Right lobe of liver (tissue), 6 donors: Measurements from ENCODE around the gene LCE5A. TPM values are rescaled to one million over a fixed set of nuclear protein-coding genes. Genes with fewer than 3 reads are reported as not detected.

Experiments used
- ATAC-seq, 4 donors: fragments of 200-7000 bp; cut with Tn5 transposase; one replicate each; pipeline ENCODE4 v1.9.1; 2020; ENCODE audit warnings: mild to moderate bottlenecking in 4 of 4, moderate library complexity in 4 of 4
- DNase-seq, 3 donors: peaks; one replicate each; pipeline ENCODE4 v3.0.0-alpha.2; 2020
- H3K27ac ChIP-seq, 3 donors: fragments of 200-600 bp; one replicate each; pipeline ENCODE4 v1.8.0; 2022
- H3K27me3 ChIP-seq, 2 donors: fragments of 200-600 bp; one replicate each; pipeline ENCODE4 v1.8.0; 2022
- H3K36me3 ChIP-seq, 4 donors: fragments of 200-600 bp; sonication (generic) in 1 of 4; one replicate each; pipeline versions ENCODE4 v1.5.1 to v1.8.0; 2017 to 2022; ENCODE audit warnings: control low read depth in 1 of 4
- H3K4me1 ChIP-seq, 4 donors: fragments of 200-600 bp; sonication (generic) in 1 of 4; one replicate each; pipeline versions ENCODE4 v1.5.1 to v1.8.0; 2017 to 2022; ENCODE audit warnings: control low read depth in 1 of 4
- H3K4me3 ChIP-seq, 3 donors: fragments of 200-600 bp; one replicate each; pipeline ENCODE4 v1.8.0; 2022
- H3K9me3 ChIP-seq, 4 donors: fragments of 200-600 bp; sonication (generic) in 1 of 4; one replicate each; pipeline versions ENCODE4 v1.5.1 to v1.8.0; 2017 to 2022; ENCODE audit warnings: control low read depth in 1 of 4
- POLR2A ChIP-seq: fragments of 450-650 bp; IDR thresholded peaks from one replicate; pipeline ENCODE4 v1.6.1; 2017; ENCODE audit warnings: antibody characterized with exemption, mild to moderate bottlenecking
- WGBS: methylation state at CpG from one replicate; pipeline ENCODE4 v1.1.6; 2018; ENCODE audit warnings: low coverage, low lambda C conversion rate; ENCODE audit not compliant: insufficient coverage; ENCODE audit errors: missing lambda C conversion rate; 5-methylcytosine and 5-hydroxymethylcytosine counted together
- intact Hi-C, 2 donors: fragments of 100-400 bp; cut with DNase I; formaldehyde crosslinking; loops; one replicate each; pipeline versions ENCODE4 v1.11.2 to v1.14.1; 2022
- total RNA-seq, 6 experiments: library from RNA; depleted of rRNA in 2 of 6; stranded (reverse); fragments of >200 nt in 2 of 6; fragmentation: NEBNext Ultra II Directional in 3 of 6; extraction: Animal tissue kit (Norgen Biotek cat#: 25700) in 3 of 6; gene quantifications; one replicate each; pipeline versions ENCODE4 v1.1.0 to v1.2.4, GENCODE V29; 2016 to 2023
- TF ChIP-seq, protein P1 (sequence below), 4 donors: fragments of 200-600 bp in 3 of 4; fragments of 450-650 bp in 1 of 4; IDR thresholded peaks; one replicate each; pipeline versions ENCODE4 v1.5.1 to v1.8.0; 2016 to 2022; ENCODE audit warnings: antibody characterized with exemption in 4 of 4, mild to moderate bottlenecking in 2 of 4
- donor health status: DM: no; HTN: yes; CAD: no.
- donor health status: DM: no; HTN: no; CAD: no.
- donor health status: DM: no; HTN: no; CAD: no.
- donor health status: DM: no; HTN: yes; CAD: no.
- donor health status: DM: no; HTN: yes; CAD: no.

Gene LCE5A
- total RNA-seq, 6 experiments from 2014 or later: not detected

DNA sequence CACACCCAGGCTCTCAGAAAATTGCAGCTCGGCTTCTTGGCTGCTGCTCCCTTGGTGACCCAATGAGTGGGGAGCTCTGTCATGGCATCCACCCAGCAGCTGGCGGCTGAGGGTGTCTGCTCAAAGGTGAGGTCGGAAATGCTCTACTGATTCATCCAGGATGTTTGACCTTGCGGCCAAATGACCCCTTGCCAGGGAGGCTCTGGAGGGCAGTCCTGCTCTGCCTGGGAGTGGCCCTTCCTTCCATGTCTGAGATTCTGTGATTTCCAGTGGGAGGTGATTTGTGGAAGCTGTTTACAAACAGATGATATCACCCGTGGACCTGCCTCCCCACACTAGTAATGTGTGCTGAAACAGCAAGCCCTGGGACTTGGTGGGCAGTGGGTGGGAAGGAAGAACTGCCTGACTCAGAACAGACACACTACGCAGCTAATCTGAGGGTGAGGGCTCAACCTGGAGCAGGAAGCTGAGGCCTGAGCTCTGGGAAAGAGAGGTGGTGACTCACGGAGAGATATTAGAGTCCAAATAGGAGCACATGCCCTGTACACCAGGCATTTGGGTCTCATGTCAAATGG, 6.7 kb downstream of the LCE5A start:
- peak in 2 of 3 donors; percentile 63 to 70 for DNase-seq
- TF ChIP-seq, protein P1, sequence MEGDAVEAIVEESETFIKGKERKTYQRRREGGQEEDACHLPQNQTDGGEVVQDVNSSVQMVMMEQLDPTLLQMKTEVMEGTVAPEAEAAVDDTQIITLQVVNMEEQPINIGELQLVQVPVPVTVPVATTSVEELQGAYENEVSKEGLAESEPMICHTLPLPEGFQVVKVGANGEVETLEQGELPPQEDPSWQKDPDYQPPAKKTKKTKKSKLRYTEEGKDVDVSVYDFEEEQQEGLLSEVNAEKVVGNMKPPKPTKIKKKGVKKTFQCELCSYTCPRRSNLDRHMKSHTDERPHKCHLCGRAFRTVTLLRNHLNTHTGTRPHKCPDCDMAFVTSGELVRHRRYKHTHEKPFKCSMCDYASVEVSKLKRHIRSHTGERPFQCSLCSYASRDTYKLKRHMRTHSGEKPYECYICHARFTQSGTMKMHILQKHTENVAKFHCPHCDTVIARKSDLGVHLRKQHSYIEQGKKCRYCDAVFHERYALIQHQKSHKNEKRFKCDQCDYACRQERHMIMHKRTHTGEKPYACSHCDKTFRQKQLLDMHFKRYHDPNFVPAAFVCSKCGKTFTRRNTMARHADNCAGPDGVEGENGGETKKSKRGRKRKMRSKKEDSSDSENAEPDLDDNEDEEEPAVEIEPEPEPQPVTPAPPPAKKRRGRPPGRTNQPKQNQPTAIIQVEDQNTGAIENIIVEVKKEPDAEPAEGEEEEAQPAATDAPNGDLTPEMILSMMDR (IDR thresholded peaks at IDR 0.05): no peak
- no peak for TF ChIP-seq POLR2A
- no peaks in the 10 kb centered on the region for H3K9me3 ChIP-seq
- H3K4me1 ChIP-seq: peaks cover 0 to 6% (median 0%) of the 10 kb centered on the region in 4 donors
- ATAC-seq: peak in 3 of 4 donors; percentile 61 to 90 (median 76)
- no peak overlapping the region for H3K4me3 ChIP-seq
- intact Hi-C loops: no loop called here
- no peak overlapping the region for H3K27ac ChIP-seq
- WGBS: 54% methylated on average over 3 of the region's 7 CpGs
- no peaks in the 10 kb centered on the region for H3K36me3 ChIP-seq
- H3K27me3 ChIP-seq: peaks cover 0 to 14% of the 10 kb centered on the region in 2 donors

DNA sequence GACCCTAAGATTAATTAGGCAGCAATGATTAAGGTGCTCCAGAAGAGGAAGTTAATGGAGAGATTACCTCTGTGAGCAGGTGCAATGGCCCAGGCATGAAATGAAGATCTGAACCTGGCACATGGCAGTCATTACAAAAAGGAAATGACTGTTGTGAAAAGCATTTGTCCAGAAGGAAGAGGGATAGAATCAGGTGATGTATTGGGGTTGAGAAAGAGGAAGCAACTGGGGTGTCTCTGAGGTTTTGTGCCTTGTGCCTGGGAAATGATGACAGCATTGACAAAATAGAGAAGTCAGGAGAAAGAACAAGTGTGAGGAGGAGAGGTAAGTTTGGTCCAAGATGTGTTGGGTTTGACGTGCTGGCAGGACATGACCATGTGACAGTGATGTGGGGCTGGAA, 9.2 kb downstream of the LCE5A start:
- Histone ChIP-seq H3K27me3 (peaks cover 0 to 9% of the 10 kb centered on the region in 2 donors), H3K9me3 (no peaks in the 10 kb centered on the region), H3K27ac (no peak overlapping the region), H3K4me3 (no peak overlapping the region), H3K4me1 (peaks cover 0 to 6% (median 0%) of the 10 kb centered on the region in 4 donors), H3K36me3 (no peaks in the 10 kb centered on the region)
- TF ChIP-seq, protein P1 (IDR thresholded peaks at IDR 0.05): no peak
- no peak for TF ChIP-seq POLR2A
- intact Hi-C loops: no loop called here
- DNase-seq: no peak
- ATAC-seq: no peak
- 33% methylated on average over 1 of the region's 1 CpG for WGBS

DNA sequence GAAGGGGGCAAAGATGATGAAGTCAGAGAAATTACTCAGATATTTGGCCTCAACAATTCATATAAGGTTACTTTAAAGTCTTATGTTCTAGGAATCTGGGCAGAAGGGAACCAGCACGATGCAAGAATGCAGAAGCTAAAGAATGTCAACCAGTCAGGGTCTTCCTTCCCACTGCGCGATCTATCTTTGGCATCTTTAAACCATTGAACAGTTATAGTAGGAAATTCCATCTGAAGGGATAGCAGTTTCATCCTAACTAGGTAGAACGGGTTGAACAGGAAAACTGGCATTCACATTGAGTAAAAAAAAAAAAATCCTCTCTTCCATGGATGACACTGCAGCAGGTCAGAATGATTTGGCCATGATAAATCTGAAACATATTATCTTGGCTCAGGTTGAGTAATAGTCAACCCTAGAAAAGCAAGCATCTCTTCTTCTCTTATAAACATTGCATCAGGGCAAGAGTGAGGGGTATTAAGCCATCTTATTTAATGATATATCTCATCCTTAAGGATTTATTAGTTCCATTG, 10.0 kb downstream of the LCE5A start:
- no peaks in the 10 kb centered on the region for H3K36me3 ChIP-seq
- H3K4me3 ChIP-seq: no peak overlapping the region
- DNase-seq: no peak
- H3K4me1 ChIP-seq: peaks cover 0 to under 1% (median 0%) of the 10 kb centered on the region in 4 donors
- WGBS: 52% methylated on average over 4 of the region's 4 CpGs
- H3K9me3 ChIP-seq: no peaks in the 10 kb centered on the region
- no peak overlapping the region for H3K27ac ChIP-seq
- no peak for ATAC-seq
- TF ChIP-seq POLR2A: no peak
- TF ChIP-seq, protein P1 (IDR thresholded peaks at IDR 0.05): no peak
- peaks cover 0 to 4% of the 10 kb centered on the region in 2 donors for H3K27me3 ChIP-seq
- intact Hi-C loops: no loop called here

- intact Hi-C loops: no loop called here
- TF ChIP-seq POLR2A: no peak
- ATAC-seq (peak in 3 of 4 donors; percentile 13 to 65 (median 61)), DNase-seq (no peak)
- no peaks in the 10 kb centered on the region for H3K36me3 ChIP-seq
- 0% methylated on average over 1 of the region's 1 CpG for WGBS
- no peak overlapping the region for H3K27ac ChIP-seq
- no peak overlapping the region for H3K4me3 ChIP-seq
- H3K9me3 ChIP-seq: no peaks in the 10 kb centered on the region
- no peaks in the 10 kb centered on the region for H3K27me3 ChIP-seq
- H3K4me1 ChIP-seq: no peaks in the 10 kb centered on the region
These were observed 14.6 kb downstream of the LCE5A start for GRCh38 chr1:152525080-152525641.

GRCh38 chr1:152533327-152533938, 22.8 kb downstream of the LCE5A start:
- no peak overlapping the region for H3K4me3 ChIP-seq
- H3K36me3 ChIP-seq: no peaks in the 10 kb centered on the region
- H3K9me3 ChIP-seq: no peaks in the 10 kb centered on the region
- ATAC-seq (peak; percentile 68 to 80 (median 72)), DNase-seq (peak in 2 of 3 donors; percentile 31 to 52)
- 19% methylated on average over 7 of the region's 7 CpGs for WGBS
- no peaks in the 10 kb centered on the region for H3K27me3 ChIP-seq
- intact Hi-C loops: no loop called here
- H3K4me1 ChIP-seq: no peaks in the 10 kb centered on the region
- TF ChIP-seq POLR2A: no peak
- TF ChIP-seq, protein P1 (IDR thresholded peaks at IDR 0.05): peak; percentile 61 to 77 (median 66)
- H3K27ac ChIP-seq: no peak overlapping the region
